RWPE2 (cell line): ENCODE data around the gene PDLIM1.

Experiments
- ATAC-seq: fragments of 200-7000 bp; cut with Tn5 transposase; 3 replicates; pipeline ENCODE4 v1.9.1; 2021; ENCODE audit warnings: low read depth
- DNase-seq: peaks from one replicate; pipeline ENCODE4 v3.0.0-alpha.2; 2020; ENCODE audit warnings: low spot score
- H3K27ac ChIP-seq: fragments of 450-650 bp; 2 replicates; pipeline ENCODE4 v1.5.1; 2017; ENCODE audit warnings: mild to moderate bottlenecking; ENCODE audit not compliant: poor library complexity, severe bottlenecking
- H3K27me3 ChIP-seq: fragments of 250-450 bp; sonication (Bioruptor Pico); 2 replicates; pipeline ENCODE4 v1.5.1; 2021; ENCODE audit warnings: mild to moderate bottlenecking, moderate library complexity; ENCODE audit not compliant: insufficient read depth, poor library complexity, severe bottlenecking
- H3K36me3 ChIP-seq: fragments of 250-450 bp; sonication (Bioruptor Pico); 2 replicates; pipeline ENCODE4 v1.5.1; 2020; ENCODE audit warnings: low read depth, mild to moderate bottlenecking, moderate library complexity
- H3K4me1 ChIP-seq: fragments of 250-450 bp; sonication (Bioruptor Pico); 2 replicates; pipeline ENCODE4 v1.5.1; 2021; ENCODE audit warnings: mild to moderate bottlenecking, moderate library complexity; ENCODE audit not compliant: insufficient read depth, poor library complexity, severe bottlenecking
- H3K4me3 ChIP-seq: fragments of 250-450 bp; sonication (Bioruptor Pico); 2 replicates; pipeline ENCODE4 v1.5.1; 2021; ENCODE audit warnings: mild to moderate bottlenecking, moderate library complexity; ENCODE audit not compliant: severe bottlenecking
- H3K9me3 ChIP-seq: fragments of 250-450 bp; sonication (Bioruptor Pico); 2 replicates; pipeline ENCODE4 v1.5.1; 2021; ENCODE audit warnings: mild to moderate bottlenecking, moderate library complexity; ENCODE audit not compliant: severe bottlenecking
- TF ChIP-seq, protein P1 (sequence below): fragments of 450-650 bp; IDR thresholded peaks from one replicate; pipeline ENCODE4 v1.5.1; 2017; ENCODE audit warnings: mild to moderate bottlenecking, moderate library complexity; ENCODE audit not compliant: poor library complexity, severe bottlenecking

PDLIM1 gene

DNA sequence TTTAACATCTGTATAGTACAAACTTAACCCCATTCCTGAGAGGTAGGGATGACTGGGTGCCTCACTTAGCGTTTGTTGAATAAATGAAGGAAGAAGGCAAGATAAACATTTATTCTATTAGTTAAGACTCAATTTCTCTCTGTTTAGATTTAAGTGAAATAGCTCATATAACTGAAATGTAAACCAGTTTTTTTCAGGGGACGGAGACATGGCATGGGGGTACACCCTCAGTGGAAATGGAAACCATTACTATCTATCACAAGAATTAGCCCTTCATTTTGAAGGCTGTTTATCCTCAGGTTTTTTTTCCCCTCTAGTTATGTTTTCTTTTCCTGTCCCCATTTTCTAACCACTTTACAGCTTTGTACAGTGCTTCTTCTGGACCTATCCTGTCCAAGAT lies 35.6 kb upstream of the PDLIM1 start:
- Histone ChIP-seq H3K27ac (no peak overlapping the region), H3K4me1 (peaks cover 10% of the 10 kb centered on the region), H3K27me3 (no peaks in the 10 kb centered on the region), H3K36me3 (no peaks in the 10 kb centered on the region), H3K4me3 (no peak overlapping the region), H3K9me3 (no peaks in the 10 kb centered on the region)
- no peak for ATAC-seq
- DNase-seq: no peak
- TF ChIP-seq, protein P1, sequence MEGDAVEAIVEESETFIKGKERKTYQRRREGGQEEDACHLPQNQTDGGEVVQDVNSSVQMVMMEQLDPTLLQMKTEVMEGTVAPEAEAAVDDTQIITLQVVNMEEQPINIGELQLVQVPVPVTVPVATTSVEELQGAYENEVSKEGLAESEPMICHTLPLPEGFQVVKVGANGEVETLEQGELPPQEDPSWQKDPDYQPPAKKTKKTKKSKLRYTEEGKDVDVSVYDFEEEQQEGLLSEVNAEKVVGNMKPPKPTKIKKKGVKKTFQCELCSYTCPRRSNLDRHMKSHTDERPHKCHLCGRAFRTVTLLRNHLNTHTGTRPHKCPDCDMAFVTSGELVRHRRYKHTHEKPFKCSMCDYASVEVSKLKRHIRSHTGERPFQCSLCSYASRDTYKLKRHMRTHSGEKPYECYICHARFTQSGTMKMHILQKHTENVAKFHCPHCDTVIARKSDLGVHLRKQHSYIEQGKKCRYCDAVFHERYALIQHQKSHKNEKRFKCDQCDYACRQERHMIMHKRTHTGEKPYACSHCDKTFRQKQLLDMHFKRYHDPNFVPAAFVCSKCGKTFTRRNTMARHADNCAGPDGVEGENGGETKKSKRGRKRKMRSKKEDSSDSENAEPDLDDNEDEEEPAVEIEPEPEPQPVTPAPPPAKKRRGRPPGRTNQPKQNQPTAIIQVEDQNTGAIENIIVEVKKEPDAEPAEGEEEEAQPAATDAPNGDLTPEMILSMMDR: no peak

GRCh38 chr10:95325863-95326262 lies 35.1 kb upstream of the PDLIM1 start:
- DNase-seq (no peak), ATAC-seq (no peak)
- no peaks in the 10 kb centered on the region for H3K36me3 ChIP-seq
- H3K27ac ChIP-seq: no peak overlapping the region
- no peaks in the 10 kb centered on the region for H3K9me3 ChIP-seq
- TF ChIP-seq, protein P1: no peak
- peaks cover 10% of the 10 kb centered on the region for H3K4me1 ChIP-seq
- no peak overlapping the region for H3K4me3 ChIP-seq
- H3K27me3 ChIP-seq: no peaks in the 10 kb centered on the region

DNA sequence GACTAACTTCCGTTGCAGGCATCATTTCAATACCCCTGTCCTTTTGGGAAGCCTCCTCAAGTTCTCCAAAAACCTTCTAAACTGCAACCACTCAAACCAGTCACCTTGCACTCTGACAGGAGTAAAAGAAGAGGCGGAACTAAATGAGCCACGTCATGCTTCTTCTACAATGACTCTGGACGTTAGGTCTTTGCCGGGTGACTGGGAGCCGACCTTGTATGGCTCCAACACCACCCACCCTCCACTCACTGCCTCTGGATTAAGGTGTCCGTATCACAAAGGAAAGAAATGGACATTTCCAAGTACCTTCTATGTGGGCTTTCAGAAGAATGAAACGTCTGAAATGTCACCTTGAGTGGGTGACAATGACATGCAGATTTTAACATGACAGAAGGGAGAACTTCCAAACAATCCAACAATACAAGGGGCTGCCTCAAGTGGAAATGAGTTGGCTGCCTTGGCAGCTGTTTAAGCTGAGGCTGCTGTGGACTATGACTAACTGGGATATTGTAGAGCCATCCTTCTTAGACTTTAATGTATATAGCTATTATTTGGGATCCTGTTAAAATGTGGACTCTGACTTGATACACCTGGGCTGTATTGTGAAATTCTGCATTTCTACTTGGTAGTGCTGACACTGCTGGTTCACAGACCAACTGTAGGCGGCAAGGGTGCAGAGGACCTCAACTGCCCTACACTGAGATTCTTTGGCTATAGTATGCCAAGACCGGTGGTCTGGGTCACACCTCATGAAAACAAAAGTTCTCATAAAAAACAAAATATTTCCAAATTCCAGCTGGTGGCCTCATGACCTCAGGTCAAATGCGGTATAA lies 33.8 kb upstream of the PDLIM1 start:
- no peaks in the 10 kb centered on the region for H3K36me3 ChIP-seq
- TF ChIP-seq, protein P1: no peak

DNA sequence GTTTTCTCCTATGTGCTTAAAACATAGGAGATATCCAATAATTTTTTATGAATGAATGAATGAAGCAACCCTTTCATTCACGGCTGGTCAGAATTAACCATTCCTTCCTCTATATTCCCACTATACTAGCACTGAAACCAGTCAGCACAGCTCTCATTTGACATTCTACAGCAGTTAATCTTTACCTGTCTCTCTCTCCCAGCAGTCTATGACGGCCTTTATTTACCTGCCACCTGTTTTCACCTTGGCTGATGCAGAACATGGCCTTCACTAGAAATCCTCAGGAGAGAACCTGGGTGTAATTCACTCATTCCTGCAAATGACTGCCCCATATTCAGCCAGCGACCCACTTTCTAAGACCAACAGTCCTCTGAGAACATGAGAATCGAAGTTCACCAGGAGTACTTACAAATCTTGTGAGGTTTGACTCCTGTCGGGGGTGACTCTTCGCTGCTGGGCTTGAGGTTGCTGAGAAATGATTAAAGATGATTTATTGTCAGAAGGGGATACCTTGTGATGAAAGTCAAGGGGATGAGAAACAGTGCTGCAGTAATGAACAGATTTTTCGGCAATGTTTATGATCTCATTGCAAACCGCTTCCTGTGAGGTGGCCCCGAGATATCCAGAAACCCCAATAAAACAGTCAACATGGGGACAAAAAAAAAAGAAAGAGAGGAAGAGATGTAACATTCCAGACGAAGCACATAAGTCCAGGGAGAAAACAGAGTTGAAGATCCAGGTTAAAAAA lies 30.9 kb upstream of the PDLIM1 start:
- no peaks in the 10 kb centered on the region for H3K27me3 ChIP-seq
- H3K36me3 ChIP-seq: no peaks in the 10 kb centered on the region
- no peak for DNase-seq
- no peak overlapping the region for H3K4me3 ChIP-seq
- ATAC-seq: no peak
- no peak overlapping the region for H3K27ac ChIP-seq
- H3K4me1 ChIP-seq: no peaks in the 10 kb centered on the region
- TF ChIP-seq, protein P1: no peak
- H3K9me3 ChIP-seq: no peaks in the 10 kb centered on the region

More for the DNA sequence above, 33.8 kb upstream of the PDLIM1 start:
- ATAC-seq: no peak
- DNase-seq: no peak
- Histone ChIP-seq H3K4me3 (no peak overlapping the region), H3K9me3 (no peaks in the 10 kb centered on the region), H3K4me1 (peaks cover 3% of the 10 kb centered on the region), H3K27ac (no peak overlapping the region), H3K27me3 (no peaks in the 10 kb centered on the region)
